GM23248 (cell line): ENCODE measurements around the gene ACTR3C. TPM values are rescaled to one million over a fixed set of nuclear protein-coding genes. Genes with fewer than 3 reads are reported as not detected.

Experiments used
- DNase-seq: peaks from one replicate; pipeline ENCODE4 v3.0.0-alpha.2; 2015
- H2AFZ ChIP-seq: fragments of 200-600 bp; sonication (generic); 2 replicates; pipeline ENCODE4 v1.6.1; 2016; ENCODE audit warnings: antibody characterized with exemption
- H3F3A ChIP-seq: fragments of 200-600 bp; sonication (generic); 2 replicates; pipeline ENCODE4 v1.6.1; 2016; ENCODE audit warnings: mild to moderate bottlenecking, antibody characterized with exemption, mixed run types; ENCODE audit not compliant: insufficient read depth
- H3K27ac ChIP-seq: fragments of 200-600 bp; sonication (generic); 2 replicates; pipeline ENCODE4 v1.5.1; 2016; ENCODE audit warnings: mild to moderate bottlenecking
- H3K27me3 ChIP-seq: fragments of 200-600 bp; sonication (generic); replicated peaks from 2 replicates; pipeline ENCODE4 v1.6.1; 2016; ENCODE audit warnings: mild to moderate bottlenecking; ENCODE audit not compliant: insufficient read depth
- H3K36me3 ChIP-seq: fragments of 200-600 bp; sonication (generic); 2 replicates; pipeline ENCODE4 v1.6.1; 2016; ENCODE audit warnings: low read depth, mild to moderate bottlenecking
- H3K4me1 ChIP-seq: fragments of 200-600 bp; sonication (generic); 2 replicates; pipeline ENCODE4 v1.6.1; 2016; ENCODE audit warnings: mild to moderate bottlenecking; ENCODE audit not compliant: insufficient read depth
- H3K4me2 ChIP-seq: fragments of 200-600 bp; sonication (generic); one replicate; pipeline ENCODE4 v1.6.1; 2016; ENCODE audit warnings: mild to moderate bottlenecking; ENCODE audit not compliant: unreplicated experiment
- H3K4me3 ChIP-seq: fragments of 200-600 bp; sonication (generic); 2 replicates; pipeline ENCODE4 v1.5.1; 2016; ENCODE audit warnings: mild to moderate bottlenecking
- H3K79me2 ChIP-seq: fragments of 200-600 bp; sonication (generic); 2 replicates; pipeline ENCODE4 v1.6.1; 2016; ENCODE audit warnings: mild to moderate bottlenecking; ENCODE audit not compliant: insufficient read depth
- H3K9ac ChIP-seq: fragments of 200-600 bp; sonication (generic); 2 replicates; pipeline ENCODE4 v1.6.1; 2016; ENCODE audit warnings: mild to moderate bottlenecking
- H3K9me2 ChIP-seq: fragments of 200-600 bp; sonication (generic); 2 replicates; pipeline ENCODE4 v1.6.1; 2016; ENCODE audit warnings: mixed run types, mild to moderate bottlenecking, moderate library complexity; ENCODE audit not compliant: insufficient read depth
- H3K9me3 ChIP-seq: fragments of 200-600 bp; sonication (generic); one replicate; pipeline ENCODE4 v1.6.1; 2017; ENCODE audit warnings: low read depth
- H4K20me1 ChIP-seq: fragments of 200-600 bp; sonication (generic); 2 replicates; pipeline ENCODE4 v1.6.0; 2016; ENCODE audit not compliant: insufficient read depth
- EZH2 ChIP-seq: fragments of 200-600 bp; sonication (generic); IDR thresholded peaks from 2 replicates; pipeline ENCODE4 v1.6.1; 2018; ENCODE audit warnings: antibody characterized with exemption, mild to moderate bottlenecking; ENCODE audit not compliant: insufficient read depth, poor library complexity, severe bottlenecking
- EZH2phosphoT487 ChIP-seq: fragments of 200-600 bp; sonication (generic); IDR thresholded peaks from 2 replicates; pipeline ENCODE4 v1.6.1; 2018; ENCODE audit warnings: antibody characterized with exemption, moderate library complexity, mild to moderate bottlenecking, low read depth; ENCODE audit not compliant: insufficient read depth
- WGBS, 2 experiments: methylation state at CpG; one replicate each; pipeline ENCODE4 v1.1.6; 2015 to 2017; ENCODE audit warnings: low lambda C conversion rate in 2 of 2, low coverage in 1 of 2; ENCODE audit errors: missing lambda C conversion rate in 2 of 2; 5-methylcytosine and 5-hydroxymethylcytosine counted together
- in situ Hi-C: fragments of 300-500 bp; cut with MboI; formaldehyde crosslinking; loops from 2 replicates; pipeline ENCODE4 v1.15.0; 2020
- polyA plus RNA-seq: library from polyadenylated mRNA; unstranded; fragments of >200 nt; fragmentation: Nextera tagmentation; extraction: Ambion mirVana; gene quantifications from 2 replicates; pipeline ENCODE4 v1.2.1, GENCODE V29; 2016
- total RNA-seq: library from RNA; depleted of rRNA; stranded (reverse); fragments of >200 nt; shearing (Covaris generic); gene quantifications from 2 replicates; pipeline ENCODE4 v1.2.3, GENCODE V29; 2014

Gene ACTR3C
- total and polyA plus RNA-seq, 2 experiments from 2014 or later, result not detected

GRCh38 chr7:150360363-150361058, 37.2 kb upstream of the ACTR3C start:
- H3K27ac ChIP-seq, result no peak overlapping the region
- no peak overlapping the region for H3K4me2 ChIP-seq
- 69 to 74% methylated on average over 5 of the region's 5 CpGs for WGBS, 2 experiments
- H3K4me1 ChIP-seq, result no peaks in the 10 kb centered on the region
- no peaks in the 10 kb centered on the region for H3K9me2 ChIP-seq
- H3K36me3 ChIP-seq, result no peaks in the 10 kb centered on the region
- H3K27me3 ChIP-seq, result no peaks in the 10 kb centered on the region
- H2AFZ ChIP-seq, result no peak overlapping the region
- H3F3A ChIP-seq, result no peaks in the 10 kb centered on the region
- no peaks in the 10 kb centered on the region for H3K79me2 ChIP-seq
- TF ChIP-seq EZH2phosphoT487 (no peak), EZH2 (no peak)
- H3K9ac ChIP-seq, result no peak overlapping the region
- no peak for DNase-seq
- H3K4me3 ChIP-seq, result no peak overlapping the region
- H3K9me3 ChIP-seq, result no peaks in the 10 kb centered on the region
- no peaks in the 10 kb centered on the region for H4K20me1 ChIP-seq
- in situ Hi-C loops, result no loop called here

GRCh38 chr7:150359622-150360362, 36.4 kb upstream of the ACTR3C start:
- no peaks in the 10 kb centered on the region for H3K9me3 ChIP-seq

GRCh38 chr7:150358988-150359621, 35.8 kb upstream of the ACTR3C start:
- no peaks in the 10 kb centered on the region for H3F3A ChIP-seq
- no peak for TF ChIP-seq EZH2
- TF ChIP-seq EZH2phosphoT487, result no peak
- no peaks in the 10 kb centered on the region for H3K79me2 ChIP-seq
- 50 to 76% methylated on average over 2 to 4 of the region's 4 CpGs for WGBS, 2 experiments
- no peaks in the 10 kb centered on the region for H3K27me3 ChIP-seq
- H3K4me2 ChIP-seq, result no peak overlapping the region
- H3K27ac ChIP-seq, result no peak overlapping the region
- H3K4me3 ChIP-seq, result no peak overlapping the region
- H3K9me3 ChIP-seq, result no peaks in the 10 kb centered on the region
- H4K20me1 ChIP-seq, result no peaks in the 10 kb centered on the region
- no peaks in the 10 kb centered on the region for H3K4me1 ChIP-seq
- no peak overlapping the region for H2AFZ ChIP-seq
- in situ Hi-C loops, result no loop called here
- H3K9ac ChIP-seq, result no peak overlapping the region
- no peak for DNase-seq
- no peaks in the 10 kb centered on the region for H3K36me3 ChIP-seq
- no peaks in the 10 kb centered on the region for H3K9me2 ChIP-seq

More at GRCh38 chr7:150359622-150360362, 36.4 kb upstream of the ACTR3C start:
- in situ Hi-C loops, result no loop called here
- Histone ChIP-seq H2AFZ (no peak overlapping the region), H3K36me3 (no peaks in the 10 kb centered on the region), H4K20me1 (no peaks in the 10 kb centered on the region), H3K4me1 (no peaks in the 10 kb centered on the region), H3F3A (no peaks in the 10 kb centered on the region), H3K79me2 (no peaks in the 10 kb centered on the region), H3K9ac (no peak overlapping the region), H3K4me3 (no peak overlapping the region), H3K27me3 (no peaks in the 10 kb centered on the region), H3K4me2 (no peak overlapping the region), H3K27ac (no peak overlapping the region), H3K9me2 (no peaks in the 10 kb centered on the region)
- no peak for DNase-seq
- TF ChIP-seq EZH2 (no peak), EZH2phosphoT487 (no peak)
- WGBS, 2 experiments, result 97 to 100% methylated on average over 1 to 2 of the region's 2 CpGs

GRCh38 chr7:150358433-150358832, 35.1 kb upstream of the ACTR3C start:
- 92 to 94% methylated on average over 4 of the region's 4 CpGs for WGBS, 2 experiments
- in situ Hi-C loops, result no loop called here
- no peaks in the 10 kb centered on the region for H3K4me1 ChIP-seq

More at GRCh38 chr7:150358433-150358832, 35.1 kb upstream of the ACTR3C start:
- H3F3A ChIP-seq, result no peaks in the 10 kb centered on the region
- no peaks in the 10 kb centered on the region for H3K36me3 ChIP-seq
- no peaks in the 10 kb centered on the region for H3K27me3 ChIP-seq
- no peaks in the 10 kb centered on the region for H3K9me3 ChIP-seq
- H4K20me1 ChIP-seq, result no peaks in the 10 kb centered on the region
- H3K4me3 ChIP-seq, result no peak overlapping the region
- no peak overlapping the region for H3K9ac ChIP-seq
- no peak overlapping the region for H3K4me2 ChIP-seq
- H3K9me2 ChIP-seq, result no peaks in the 10 kb centered on the region
- no peak for DNase-seq
- no peak overlapping the region for H2AFZ ChIP-seq
- no peak for TF ChIP-seq EZH2phosphoT487
- no peak for TF ChIP-seq EZH2
- no peaks in the 10 kb centered on the region for H3K79me2 ChIP-seq
- no peak overlapping the region for H3K27ac ChIP-seq
